HepG2 (cell line): Measurements from ENCODE around the gene LENG1. TPM values are rescaled to one million over a fixed set of nuclear protein-coding genes. Genes with fewer than 3 reads are reported as not detected.

ENCODE experiments used
- EHMT2 ChIP-seq: fragments of 200-600 bp; sonication (generic); IDR thresholded peaks from 2 replicates; pipeline ENCODE4 v1.7.0; 2017; ENCODE audit warnings: antibody characterized with exemption, low read depth, low read length, borderline replicate concordance
- KAT7 ChIP-seq: IDR thresholded peaks from 2 replicates; pipeline ENCODE4 v1.6.1; 2018; ENCODE audit warnings: borderline replicate concordance, missing compliant biosample characterization
- MATR3 ChIP-seq: sonication (generic); formaldehyde crosslinking; IDR thresholded peaks from 2 replicates; pipeline ENCODE4 v1.4.0; 2020; ENCODE audit warnings: missing genetic modification reagents
- MED8 ChIP-seq: sonication (generic); formaldehyde crosslinking; IDR thresholded peaks from 2 replicates; pipeline ENCODE4 v1.8.1; 2023; ENCODE audit warnings: mild to moderate bottlenecking, missing genetic modification reagents; ENCODE audit not compliant: insufficient replicate concordance
- MEIS2 ChIP-seq: sonication (generic); formaldehyde crosslinking; IDR thresholded peaks from 2 replicates; pipeline ENCODE4 v1.9.0; 2021; ENCODE audit warnings: mild to moderate bottlenecking, missing genetic modification reagents
- MIER2 ChIP-seq: IDR thresholded peaks from 2 replicates; pipeline ENCODE4 v1.6.1; 2016; ENCODE audit warnings: missing biosample characterization, missing genetic modification reagents
- MIXL1 ChIP-seq: IDR thresholded peaks from 2 replicates; pipeline ENCODE4 v1.6.1; 2016
- RAD21 ChIP-seq: fragments of 450-650 bp; formaldehyde crosslinking; IDR thresholded peaks from 2 replicates; pipeline ENCODE4 v1.5.0; 2020; ENCODE audit warnings: mild to moderate bottlenecking
- RBAK ChIP-seq: sonication (generic); formaldehyde crosslinking; IDR thresholded peaks from 2 replicates; pipeline ENCODE4 v1.5.1; 2020; ENCODE audit warnings: mild to moderate bottlenecking, missing genetic modification reagents
- SMARCC2 ChIP-seq: fragments of 450-650 bp; IDR thresholded peaks from 2 replicates; pipeline ENCODE4 v1.6.1; 2017; ENCODE audit warnings: antibody characterized with exemption, mild to moderate bottlenecking
- SRSF9 ChIP-seq: fragments of 200-400 bp; formaldehyde crosslinking; IDR thresholded peaks from 2 replicates; pipeline ENCODE4 v1.6.1; 2018; ENCODE audit warnings: borderline replicate concordance, mild to moderate bottlenecking, low read depth, low read length; ENCODE audit not compliant: insufficient read depth, poor library complexity, severe bottlenecking
- U2AF1 ChIP-seq: fragments of 200-400 bp; formaldehyde crosslinking; optimal IDR thresholded peaks from 2 replicates; pipeline ENCODE3; 2017; ENCODE audit warnings: mild to moderate bottlenecking, low read depth, low read length
- XBP1 ChIP-seq: sonication (generic); formaldehyde crosslinking; IDR thresholded peaks from 2 replicates; pipeline ENCODE4 v1.5.0; 2020; ENCODE audit warnings: missing genetic modification reagents
- ZBTB7B ChIP-seq: sonication (generic); formaldehyde crosslinking; IDR thresholded peaks from 2 replicates; pipeline ENCODE4 v1.4.0; 2020; ENCODE audit warnings: missing genetic modification reagents
- ZMYM4 ChIP-seq: sonication (generic); formaldehyde crosslinking; IDR thresholded peaks from 2 replicates; pipeline ENCODE4 v1.8.1; 2023; ENCODE audit warnings: mild to moderate bottlenecking, missing genetic modification reagents
- ZNF30 ChIP-seq: sonication (generic); formaldehyde crosslinking; IDR thresholded peaks from 2 replicates; pipeline ENCODE4 v1.5.0; 2020; ENCODE audit warnings: mild to moderate bottlenecking, missing genetic modification reagents
- ZNF432 ChIP-seq: sonication (generic); formaldehyde crosslinking; IDR thresholded peaks from 2 replicates; pipeline ENCODE4 v1.5.0; 2020; ENCODE audit warnings: missing genetic modification reagents, mild to moderate bottlenecking, borderline replicate concordance
- ZNF441 ChIP-seq: sonication (generic); formaldehyde crosslinking; IDR thresholded peaks from 2 replicates; pipeline ENCODE4 v1.7.0; 2021; ENCODE audit warnings: missing genetic modification reagents, borderline replicate concordance
- ZNF563 ChIP-seq: sonication (generic); formaldehyde crosslinking; IDR thresholded peaks from 2 replicates; pipeline ENCODE4 v1.8.0; 2022; ENCODE audit warnings: mild to moderate bottlenecking, moderate library complexity, missing genetic modification reagents
- ZNF605 ChIP-seq: sonication (generic); formaldehyde crosslinking; IDR thresholded peaks from 2 replicates; pipeline ENCODE4 v1.8.0; 2022; ENCODE audit warnings: mild to moderate bottlenecking, missing genetic modification reagents
- ZNF782 ChIP-seq: sonication (generic); formaldehyde crosslinking; IDR thresholded peaks from 2 replicates; pipeline ENCODE4 v1.4.0; 2020; ENCODE audit warnings: missing genetic modification reagents, mild to moderate bottlenecking, borderline replicate concordance
- polyA plus RNA-seq, 8 experiments: library from polyadenylated mRNA; depleted of rRNA in 3 of 8; stranded (reverse) in 7 of 8; unstranded in 1 of 8; fragments of >200 nt; fragmentation: Illumina TruSeq in 4 of 8; extraction: Trizol in 4 of 8; gene quantifications; 2 replicates each; pipeline versions ENCODE4 v1.2.1 to v1.2.3, GENCODE V29; 2011 to 2016; ENCODE audit warnings: low read depth in 4 of 8, missing spikeins in 1 of 8, mixed read lengths in 1 of 8; ENCODE audit not compliant: insufficient read depth in 1 of 8
- total RNA-seq, 5 experiments: library from RNA; depleted of rRNA; stranded (reverse); fragments of >200 nt; fragmentation: Illumina TruSeq; extraction: Trizol; gene quantifications; 2 replicates each; pipeline ENCODE4 v1.2.3, GENCODE V29; 2016; ENCODE audit warnings: low read depth in 1 of 5
- TF ChIP-seq, protein P1 (sequence below): fragments of 450-650 bp; IDR thresholded peaks from 2 replicates; pipeline ENCODE4 v1.6.1; 2017
- TF ChIP-seq, protein P2 (sequence below): sonication (generic); formaldehyde crosslinking; IDR thresholded peaks from 2 replicates; pipeline ENCODE4 v1.9.0; 2021; ENCODE audit warnings: missing genetic modification reagents, mild to moderate bottlenecking, borderline replicate concordance
- TF ChIP-seq, protein P3 (sequence below): sonication (generic); formaldehyde crosslinking; IDR thresholded peaks from 2 replicates; pipeline ENCODE4 v1.5.0; 2020; ENCODE audit warnings: mild to moderate bottlenecking, low read depth, missing genetic modification reagents, borderline replicate concordance
- TF ChIP-seq, protein P4 (sequence below): sonication (generic); formaldehyde crosslinking; IDR thresholded peaks from 2 replicates; pipeline ENCODE4 v1.8.0; 2022; ENCODE audit warnings: mild to moderate bottlenecking, missing genetic modification reagents; ENCODE audit not compliant: insufficient replicate concordance

LENG1 gene
- total and polyA plus RNA-seq, 2 of the 13 experiments (the other 11 are each of a cell fraction or from before 2014, with no cell fraction given): 1.8 to 3.8 TPM

DNA sequence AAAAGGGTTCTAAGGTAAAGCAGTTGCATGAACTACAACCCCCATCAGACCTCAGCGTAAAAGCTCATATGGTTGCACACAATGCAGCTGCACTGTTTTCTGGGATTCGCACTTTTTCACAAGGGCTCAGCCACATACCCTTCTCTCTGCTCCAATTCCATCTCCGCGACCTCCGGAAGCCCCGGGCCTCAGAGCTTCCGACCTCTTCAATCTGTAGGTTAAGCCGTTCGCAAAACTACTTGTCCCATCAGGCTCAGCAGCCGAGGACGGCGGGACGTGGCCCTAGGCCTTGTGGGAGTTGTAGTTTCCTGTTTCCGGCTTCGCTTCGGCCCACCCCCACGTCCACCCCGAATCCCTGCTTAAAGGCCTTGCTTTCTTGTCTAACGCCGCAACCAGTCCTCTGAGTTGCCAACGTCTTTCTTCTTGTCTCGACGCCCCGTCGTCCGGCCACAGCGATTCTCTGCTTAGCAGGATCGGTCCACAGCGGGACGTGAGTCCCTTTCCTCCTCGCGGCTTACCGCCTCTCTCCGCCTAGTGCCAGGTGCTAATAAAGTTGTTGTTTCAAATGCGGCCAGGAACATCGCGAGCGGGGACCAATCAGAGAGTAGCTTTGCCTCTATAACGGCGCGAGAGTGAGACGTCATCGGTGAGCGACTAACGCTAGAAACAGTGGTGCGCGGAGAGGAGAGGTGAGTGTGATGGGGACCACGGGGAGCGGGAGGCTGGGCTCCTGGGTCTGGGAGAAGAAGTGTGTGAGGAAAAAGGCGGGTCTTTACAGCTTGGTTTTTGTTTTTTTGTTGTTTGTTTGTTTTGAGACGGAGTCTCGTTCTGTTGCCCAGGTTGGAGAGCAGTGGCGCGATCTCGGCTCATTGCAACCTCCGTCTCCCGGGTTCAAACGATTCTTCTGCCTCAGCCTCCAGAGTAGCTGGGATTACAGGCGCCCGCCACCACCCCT lies 44.1 kb downstream of the LENG1 start, which contains the start of the genes PRPF31 and TFPT (continued):
- TF ChIP-seq ZBTB7B (CRISPR knock-in tag) (peak; percentile 65; the same call in 1 of the 2 replicates), SRSF9 (no peak), RBAK (CRISPR knock-in tag) (no peak), XBP1 (CRISPR knock-in tag) (no peak), ZNF782 (CRISPR knock-in tag) (peak; percentile 86; the same call in 1 of the 2 replicates), U2AF1 (peak; percentile 50), MIER2 (CRISPR knock-in tag) (peak; percentile 65; the same call in 1 of the 2 replicates), ZNF605 (peak; percentile 79; the same call in 1 of the 2 replicates), MATR3 (no peak), RAD21 (no peak), ZNF563 (peak; percentile 40; the same call in 1 of the 2 replicates), ZMYM4 (CRISPR knock-in tag) (peak; percentile 70; the same call in 1 of the 2 replicates), ZNF441 (CRISPR knock-in tag) (no peak; the same call in 1 of the 2 replicates), EHMT2 (no peak), ZNF30 (CRISPR knock-in tag) (no peak), ZNF432 (CRISPR knock-in tag) (no peak), SMARCC2 (no peak), MEIS2 (CRISPR knock-in tag) (no peak), MED8 (CRISPR knock-in tag) (no peak), KAT7 (CRISPR knock-in tag) (no peak), MIXL1 (CRISPR knock-in tag) (peak; percentile 62; the same call in 1 of the 2 replicates)
- TF ChIP-seq, protein P1, sequence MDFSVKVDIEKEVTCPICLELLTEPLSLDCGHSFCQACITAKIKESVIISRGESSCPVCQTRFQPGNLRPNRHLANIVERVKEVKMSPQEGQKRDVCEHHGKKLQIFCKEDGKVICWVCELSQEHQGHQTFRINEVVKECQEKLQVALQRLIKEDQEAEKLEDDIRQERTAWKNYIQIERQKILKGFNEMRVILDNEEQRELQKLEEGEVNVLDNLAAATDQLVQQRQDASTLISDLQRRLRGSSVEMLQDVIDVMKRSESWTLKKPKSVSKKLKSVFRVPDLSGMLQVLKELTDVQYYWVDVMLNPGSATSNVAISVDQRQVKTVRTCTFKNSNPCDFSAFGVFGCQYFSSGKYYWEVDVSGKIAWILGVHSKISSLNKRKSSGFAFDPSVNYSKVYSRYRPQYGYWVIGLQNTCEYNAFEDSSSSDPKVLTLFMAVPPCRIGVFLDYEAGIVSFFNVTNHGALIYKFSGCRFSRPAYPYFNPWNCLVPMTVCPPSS: no peak
- TF ChIP-seq, protein P2, sequence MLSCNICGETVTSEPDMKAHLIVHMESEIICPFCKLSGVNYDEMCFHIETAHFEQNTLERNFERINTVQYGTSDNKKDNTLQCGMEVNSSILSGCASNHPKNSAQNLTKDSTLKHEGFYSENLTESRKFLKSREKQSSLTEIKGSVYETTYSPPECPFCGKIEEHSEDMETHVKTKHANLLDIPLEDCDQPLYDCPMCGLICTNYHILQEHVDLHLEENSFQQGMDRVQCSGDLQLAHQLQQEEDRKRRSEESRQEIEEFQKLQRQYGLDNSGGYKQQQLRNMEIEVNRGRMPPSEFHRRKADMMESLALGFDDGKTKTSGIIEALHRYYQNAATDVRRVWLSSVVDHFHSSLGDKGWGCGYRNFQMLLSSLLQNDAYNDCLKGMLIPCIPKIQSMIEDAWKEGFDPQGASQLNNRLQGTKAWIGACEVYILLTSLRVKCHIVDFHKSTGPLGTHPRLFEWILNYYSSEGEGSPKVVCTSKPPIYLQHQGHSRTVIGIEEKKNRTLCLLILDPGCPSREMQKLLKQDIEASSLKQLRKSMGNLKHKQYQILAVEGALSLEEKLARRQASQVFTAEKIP (CRISPR knock-in tag): no peak
- TF ChIP-seq, protein P3, sequence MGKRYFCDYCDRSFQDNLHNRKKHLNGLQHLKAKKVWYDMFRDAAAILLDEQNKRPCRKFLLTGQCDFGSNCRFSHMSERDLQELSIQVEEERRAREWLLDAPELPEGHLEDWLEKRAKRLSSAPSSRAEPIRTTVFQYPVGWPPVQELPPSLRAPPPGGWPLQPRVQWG (CRISPR knock-in tag): no peak
- TF ChIP-seq, protein P4, sequence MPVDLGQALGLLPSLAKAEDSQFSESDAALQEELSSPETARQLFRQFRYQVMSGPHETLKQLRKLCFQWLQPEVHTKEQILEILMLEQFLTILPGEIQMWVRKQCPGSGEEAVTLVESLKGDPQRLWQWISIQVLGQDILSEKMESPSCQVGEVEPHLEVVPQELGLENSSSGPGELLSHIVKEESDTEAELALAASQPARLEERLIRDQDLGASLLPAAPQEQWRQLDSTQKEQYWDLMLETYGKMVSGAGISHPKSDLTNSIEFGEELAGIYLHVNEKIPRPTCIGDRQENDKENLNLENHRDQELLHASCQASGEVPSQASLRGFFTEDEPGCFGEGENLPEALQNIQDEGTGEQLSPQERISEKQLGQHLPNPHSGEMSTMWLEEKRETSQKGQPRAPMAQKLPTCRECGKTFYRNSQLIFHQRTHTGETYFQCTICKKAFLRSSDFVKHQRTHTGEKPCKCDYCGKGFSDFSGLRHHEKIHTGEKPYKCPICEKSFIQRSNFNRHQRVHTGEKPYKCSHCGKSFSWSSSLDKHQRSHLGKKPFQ: peak; percentile 29
